T-helper 2 cell treated with Interferon-gamma antibody and Interleukin-4, amounts not matched to agents 5 μg/mL and 100 μg/mL, for 36 hours (primary cell): ENCODE measurements around the gene NAA10.
A peak's percentile ranks its signal among the peaks of the same experiment; 100 is the strongest.

Source experiments
- DNase-seq: peaks from one replicate; pipeline ENCODE4 v3.0.0; 2021; ENCODE audit warnings: low spot score
- H3K27ac Mint-ChIP-seq: one replicate; pipeline ENCODE4 v1.8.0; 2021; ENCODE audit warnings: mild to moderate bottlenecking, mixed read lengths
- H3K27me3 Mint-ChIP-seq: one replicate; pipeline ENCODE4 v1.8.0; 2021; ENCODE audit warnings: low read depth, mixed read lengths
- H3K36me3 Mint-ChIP-seq: one replicate; pipeline ENCODE4 v1.8.0; 2021; ENCODE audit warnings: low read depth, mixed read lengths
- H3K4me1 Mint-ChIP-seq: one replicate; pipeline ENCODE4 v1.8.0; 2021; ENCODE audit warnings: low read depth, mixed read lengths
- H3K4me3 Mint-ChIP-seq: one replicate; pipeline ENCODE4 v1.8.0; 2022; ENCODE audit warnings: mild to moderate bottlenecking, moderate library complexity, mixed read lengths
- H3K9me3 Mint-ChIP-seq: one replicate; pipeline ENCODE4 v1.8.0; 2021; ENCODE audit warnings: mixed read lengths

The NAA10 gene

DNA sequence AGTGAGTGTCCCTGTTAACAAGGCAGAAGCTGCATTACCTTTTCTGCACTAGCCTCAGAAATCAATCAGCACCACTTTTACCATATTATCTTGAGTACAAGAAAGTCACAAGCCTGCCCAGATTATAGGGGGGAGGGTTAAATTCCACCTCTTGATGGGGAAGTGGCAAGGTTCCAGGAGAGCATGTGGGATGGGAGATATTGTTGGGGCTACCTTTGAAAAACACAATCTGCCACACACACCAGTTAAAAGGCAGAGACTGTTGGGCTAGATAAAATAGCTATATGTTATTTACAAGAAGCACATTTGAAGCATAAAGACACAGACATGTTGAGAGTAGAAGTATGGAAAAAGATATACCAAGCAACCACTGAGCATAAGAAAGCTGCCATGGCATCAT lies 36.9 kb downstream of the NAA10 start:
- H3K36me3 Mint-ChIP-seq = no peaks in the 10 kb centered on the region
- no peak overlapping the region for H3K4me3 Mint-ChIP-seq
- DNase-seq = no peak
- H3K27ac Mint-ChIP-seq = no peak overlapping the region
- H3K9me3 Mint-ChIP-seq = no peaks in the 10 kb centered on the region
- peaks cover 14% of the 10 kb centered on the region for H3K4me1 Mint-ChIP-seq
- peaks cover 8% of the 10 kb centered on the region for H3K27me3 Mint-ChIP-seq

DNA sequence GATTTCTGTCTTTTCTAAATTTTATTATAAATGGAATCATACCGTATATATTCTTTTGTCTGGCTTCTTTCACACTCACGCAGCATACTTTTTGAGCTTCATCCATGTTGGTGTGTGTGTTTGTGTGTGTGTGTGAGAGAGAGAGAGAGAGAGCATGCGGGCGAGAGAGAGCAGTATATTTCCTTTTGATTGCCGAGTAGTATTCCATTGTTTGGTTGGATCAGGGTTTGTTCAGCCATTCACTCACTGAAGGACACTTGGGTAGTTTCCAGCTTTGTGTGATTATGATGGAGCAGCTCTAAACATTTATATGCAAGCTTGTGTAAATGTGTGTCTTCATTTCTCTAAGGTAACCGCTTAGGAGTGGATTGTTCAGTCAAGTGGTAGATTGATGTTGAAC lies 45.7 kb downstream of the NAA10 start:
- Mint-ChIP-seq H3K36me3 (no peaks in the 10 kb centered on the region), H3K4me3 (no peak overlapping the region), H3K4me1 (peaks cover 1% of the 10 kb centered on the region), H3K9me3 (no peaks in the 10 kb centered on the region), H3K27me3 (peaks cover 38% of the 10 kb centered on the region), H3K27ac (no peak overlapping the region)
- no peak for DNase-seq

DNA sequence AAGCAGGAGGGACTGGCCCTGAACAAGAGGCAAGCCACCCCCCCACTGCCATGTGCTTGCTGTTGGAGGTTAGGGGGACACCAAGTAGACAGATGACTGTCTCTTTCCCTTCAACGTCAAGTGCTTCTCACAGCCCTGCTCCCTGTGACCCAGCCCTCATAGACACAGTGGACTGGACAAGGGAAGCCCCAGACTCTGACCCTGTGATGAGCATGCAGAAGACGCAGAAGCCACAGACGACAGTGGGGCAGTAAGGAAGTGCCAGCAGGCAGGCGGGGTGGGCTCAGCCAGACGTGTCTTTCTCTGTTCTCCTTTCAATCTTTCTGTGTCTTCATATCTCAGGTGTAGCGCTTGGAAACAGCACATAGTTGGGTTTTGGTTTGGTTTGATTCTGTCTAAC lies 46.5 kb downstream of the NAA10 start:
- H3K27me3 Mint-ChIP-seq = peaks cover 39% of the 10 kb centered on the region

DNA sequence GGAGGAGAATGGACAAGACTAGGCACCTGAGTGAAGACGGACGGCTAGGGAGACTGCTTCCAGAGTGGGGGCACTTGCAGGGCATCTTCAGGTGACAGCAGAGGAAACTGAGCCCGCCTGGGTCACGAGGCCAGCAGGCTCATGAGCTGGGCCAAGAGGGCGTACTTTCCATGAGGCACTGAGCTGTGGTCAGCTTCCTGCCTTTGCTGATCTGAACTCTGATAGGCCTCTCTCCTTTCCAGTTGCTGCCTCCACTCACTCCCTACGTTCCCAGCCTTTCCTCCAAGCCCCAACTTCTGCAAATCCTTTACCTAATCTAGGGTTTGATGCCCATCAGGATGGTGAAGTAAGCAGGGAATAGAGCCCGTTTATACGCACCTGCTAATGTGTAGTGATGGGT lies 47.5 kb downstream of the NAA10 start:
- no peak for DNase-seq
- H3K4me3 Mint-ChIP-seq = no peak overlapping the region
- no peaks in the 10 kb centered on the region for H3K36me3 Mint-ChIP-seq
- no peaks in the 10 kb centered on the region for H3K9me3 Mint-ChIP-seq
- H3K27ac Mint-ChIP-seq = no peak overlapping the region
- peaks cover 36% of the 10 kb centered on the region for H3K27me3 Mint-ChIP-seq
- peaks cover 1% of the 10 kb centered on the region for H3K4me1 Mint-ChIP-seq

More for the DNA sequence above, 46.5 kb downstream of the NAA10 start:
- H3K9me3 Mint-ChIP-seq = no peaks in the 10 kb centered on the region
- peaks cover 1% of the 10 kb centered on the region for H3K4me1 Mint-ChIP-seq
- no peak overlapping the region for H3K4me3 Mint-ChIP-seq
- H3K27ac Mint-ChIP-seq = no peak overlapping the region
- no peaks in the 10 kb centered on the region for H3K36me3 Mint-ChIP-seq
- no peak for DNase-seq

DNA sequence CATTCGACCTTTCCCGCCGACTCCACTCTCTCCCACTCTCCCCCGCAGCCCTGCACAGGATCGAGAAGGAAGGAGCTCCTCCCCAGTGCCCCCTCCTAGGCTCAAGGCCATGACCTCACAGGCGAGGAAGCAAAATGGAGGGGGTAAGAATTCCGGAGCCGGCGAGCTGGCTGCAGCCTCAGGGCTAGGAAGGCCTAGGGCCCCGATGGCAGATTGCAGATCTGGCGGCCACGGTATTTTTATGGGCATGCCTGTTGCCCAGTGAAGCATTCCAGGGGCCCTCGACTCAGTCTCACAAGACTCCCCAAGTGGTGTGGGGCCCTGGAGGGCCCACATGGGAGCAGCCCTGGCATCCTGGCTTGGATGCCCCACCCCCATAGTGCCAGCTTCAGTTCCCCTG lies 47.9 kb downstream of the NAA10 start:
- DNase-seq = no peak
- Mint-ChIP-seq H3K36me3 (no peaks in the 10 kb centered on the region), H3K4me3 (no peak overlapping the region), H3K4me1 (peaks cover 1% of the 10 kb centered on the region), H3K9me3 (no peaks in the 10 kb centered on the region), H3K27me3 (peaks cover 35% of the 10 kb centered on the region), H3K27ac (no peak overlapping the region)

DNA sequence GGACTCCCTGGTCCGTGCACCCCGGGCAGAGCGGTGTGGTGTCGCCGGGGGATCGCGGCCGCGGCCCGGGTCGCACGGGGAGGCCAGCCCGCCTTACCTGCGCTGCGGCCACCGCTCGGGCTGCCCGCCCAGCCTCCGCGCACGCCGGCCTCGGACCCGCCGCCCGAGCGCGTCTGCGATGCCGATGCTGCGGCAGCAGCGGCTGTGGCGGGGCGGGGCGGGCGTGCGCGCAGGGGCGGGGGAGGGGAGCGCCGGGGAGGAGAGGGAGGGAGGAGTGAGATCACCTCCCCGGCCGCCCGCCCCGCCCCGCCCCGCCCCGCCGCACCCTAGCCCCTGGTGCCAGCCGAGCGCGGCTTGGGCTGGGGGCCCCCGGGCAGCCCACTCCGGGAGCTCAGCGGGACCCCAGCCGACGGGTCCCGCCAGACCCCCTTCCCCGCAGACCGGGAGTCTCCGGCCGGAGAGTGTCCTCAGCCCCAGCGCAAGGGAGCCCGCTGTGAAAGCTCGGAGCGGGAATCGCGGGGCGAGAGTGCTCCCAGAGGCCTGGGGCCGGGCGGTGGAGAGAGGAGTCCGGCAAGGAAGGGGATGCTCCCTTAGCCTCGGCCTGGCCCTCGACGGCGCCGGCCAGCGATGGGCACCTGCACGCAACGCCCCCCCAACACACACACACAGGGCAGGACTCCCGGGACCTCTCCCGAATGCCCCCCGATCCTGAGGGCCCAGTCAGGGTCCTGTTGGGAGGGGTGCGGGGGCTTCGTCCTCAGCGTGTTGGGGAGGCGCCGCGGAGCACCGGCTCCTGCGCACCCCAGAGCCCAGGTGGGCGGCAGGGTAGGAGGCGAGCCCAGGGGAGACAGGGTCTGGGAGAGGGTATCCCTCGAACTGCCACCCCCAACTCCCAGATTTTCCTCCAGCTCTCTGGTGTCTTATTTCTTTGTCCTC lies 48.6 kb downstream of the NAA10 start, which contains the start of gene L1CAM:
L1CAM (minus strand) TSS at position 206 of the 936 bp plus-strand sequence. CDS start 10,337 bp downstream, outside the sequence.
- no peak for DNase-seq
- peaks cover 35% of the 10 kb centered on the region for H3K27me3 Mint-ChIP-seq

DNA sequence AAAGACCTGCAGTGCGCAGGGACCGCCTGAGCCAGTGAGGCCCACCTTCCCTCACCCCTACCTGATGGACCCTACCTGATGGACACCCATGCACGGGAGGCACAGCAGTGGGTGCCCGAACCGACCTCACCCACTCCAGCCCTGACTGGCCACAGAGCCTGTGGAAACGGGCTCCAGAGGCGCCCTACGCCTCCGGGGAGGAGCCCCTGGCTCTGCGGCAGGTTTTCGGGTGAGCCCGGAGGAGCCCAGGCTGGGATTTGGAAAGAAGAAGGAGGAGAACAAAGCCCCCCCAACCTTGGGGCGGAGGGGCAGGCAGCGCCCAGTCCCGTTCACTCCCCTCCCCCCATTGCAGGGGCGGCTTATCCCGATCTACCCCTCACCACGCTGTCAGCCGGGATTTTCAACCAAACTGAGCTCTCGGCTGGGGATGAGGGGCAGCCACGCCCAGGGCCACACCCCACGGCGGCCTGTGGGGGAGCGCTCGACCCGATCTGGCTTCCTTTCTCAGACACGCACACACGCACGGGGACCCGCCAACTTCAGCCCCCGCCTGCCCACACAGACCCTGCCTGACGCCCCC lies 49.5 kb downstream of the NAA10 start:
- H3K4me3 Mint-ChIP-seq = peak overlapping the region; percentile 61
- H3K27ac Mint-ChIP-seq = no peak overlapping the region
- no peak for DNase-seq
- H3K27me3 Mint-ChIP-seq = peaks cover 36% of the 10 kb centered on the region
- no peaks in the 10 kb centered on the region for H3K9me3 Mint-ChIP-seq
- H3K36me3 Mint-ChIP-seq = no peaks in the 10 kb centered on the region
- H3K4me1 Mint-ChIP-seq = peaks cover 1% of the 10 kb centered on the region

More for the DNA sequence above, 48.6 kb downstream of the NAA10 start, which contains the start of gene L1CAM:
- Mint-ChIP-seq H3K4me3 (peak within 1 kb of the TSS; percentile 61), H3K4me1 (peaks cover 1% of the 10 kb centered on the region), H3K36me3 (no peaks in the 10 kb centered on the region), H3K9me3 (no peaks in the 10 kb centered on the region), H3K27ac (no peak within 1 kb of the TSS)

DNA sequence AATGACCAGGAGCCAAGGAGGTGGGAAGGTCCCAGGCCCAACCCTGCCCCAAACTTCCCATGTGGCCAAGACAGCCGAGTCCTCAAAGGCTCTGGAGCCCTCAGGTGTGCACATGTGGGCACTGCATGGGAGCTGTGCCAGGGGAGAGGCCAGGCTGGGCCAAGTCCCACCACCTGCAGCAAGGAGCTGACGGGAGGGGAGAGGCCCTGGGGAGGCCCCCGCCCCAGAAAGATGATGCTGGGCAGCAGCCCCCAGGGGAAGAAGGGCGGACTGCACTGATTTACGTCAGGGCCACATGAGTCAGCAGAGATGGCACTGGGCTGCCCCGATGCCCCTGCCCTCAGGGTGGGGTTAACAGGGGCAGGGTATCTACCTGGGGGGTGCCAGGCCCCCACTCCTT lies 50.2 kb downstream of the NAA10 start:
- no peaks in the 10 kb centered on the region for H3K36me3 Mint-ChIP-seq
- H3K4me1 Mint-ChIP-seq = peaks cover 1% of the 10 kb centered on the region
- DNase-seq = no peak
- H3K9me3 Mint-ChIP-seq = no peaks in the 10 kb centered on the region
- H3K4me3 Mint-ChIP-seq = peak overlapping the region; percentile 61
- H3K27ac Mint-ChIP-seq = no peak overlapping the region
- H3K27me3 Mint-ChIP-seq = peaks cover 36% of the 10 kb centered on the region

DNA sequence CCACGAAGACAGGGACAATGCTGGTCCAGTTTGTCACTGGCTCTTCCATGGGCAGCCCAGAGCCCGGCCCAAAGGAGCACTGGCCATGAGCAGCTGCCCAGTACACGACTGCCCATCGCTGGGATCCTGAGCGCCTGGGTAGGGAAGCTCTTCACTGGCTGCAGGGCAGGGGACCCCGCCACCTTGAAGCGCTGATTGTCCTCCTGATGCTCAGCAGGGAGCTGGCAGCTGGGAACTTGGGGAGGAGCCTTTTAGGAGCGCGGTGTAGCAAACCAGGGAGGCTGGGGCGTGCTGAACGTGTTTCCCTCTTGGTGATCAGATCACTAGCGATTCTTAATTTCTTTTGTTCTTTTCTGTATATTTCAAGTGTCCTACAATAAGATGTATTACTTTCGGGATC lies 50.7 kb downstream of the NAA10 start:
- Mint-ChIP-seq H3K4me3 (no peak overlapping the region), H3K4me1 (peaks cover 5% of the 10 kb centered on the region), H3K36me3 (no peaks in the 10 kb centered on the region), H3K27ac (no peak overlapping the region), H3K27me3 (peaks cover 33% of the 10 kb centered on the region), H3K9me3 (no peaks in the 10 kb centered on the region)
- no peak for DNase-seq

DNA sequence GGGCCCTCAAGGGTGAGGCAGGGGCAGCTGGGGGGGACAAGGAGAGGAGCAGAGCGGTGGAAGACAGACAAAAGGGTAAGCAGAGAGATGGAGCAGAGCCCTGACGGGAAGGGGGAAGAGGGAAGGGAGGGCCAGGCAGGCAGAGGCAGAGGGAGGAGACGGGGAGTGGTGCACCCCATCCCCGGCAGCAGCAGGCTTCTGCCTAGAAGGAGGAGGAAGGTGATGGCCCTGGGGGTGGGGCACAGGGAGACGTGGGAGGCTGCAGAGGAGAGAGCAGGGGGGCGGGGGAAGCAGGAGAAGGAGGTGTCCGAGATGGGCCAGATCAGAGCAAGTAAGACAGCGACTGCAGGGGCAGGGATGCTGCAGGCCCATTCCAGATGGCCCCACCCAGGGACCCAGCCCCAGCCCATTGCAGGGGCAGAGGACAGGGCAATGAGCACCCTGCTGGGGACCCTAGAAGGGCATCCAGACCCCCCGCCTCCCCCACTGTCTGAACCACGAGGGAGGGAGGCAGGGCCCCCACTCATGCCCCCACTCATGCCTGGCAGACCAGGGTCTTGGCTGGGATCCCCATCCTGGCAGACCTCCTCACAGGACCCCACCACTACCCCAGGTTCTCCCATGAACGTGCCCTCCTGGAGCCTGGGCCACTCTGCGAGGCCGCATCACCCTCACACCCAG lies 51.5 kb downstream of the NAA10 start:
- H3K27me3 Mint-ChIP-seq = peaks cover 30% of the 10 kb centered on the region
- H3K4me1 Mint-ChIP-seq = peaks cover 11% of the 10 kb centered on the region
- no peak overlapping the region for H3K27ac Mint-ChIP-seq
- H3K4me3 Mint-ChIP-seq = no peak overlapping the region
- H3K36me3 Mint-ChIP-seq = no peaks in the 10 kb centered on the region
- DNase-seq = no peak
- no peaks in the 10 kb centered on the region for H3K9me3 Mint-ChIP-seq

DNA sequence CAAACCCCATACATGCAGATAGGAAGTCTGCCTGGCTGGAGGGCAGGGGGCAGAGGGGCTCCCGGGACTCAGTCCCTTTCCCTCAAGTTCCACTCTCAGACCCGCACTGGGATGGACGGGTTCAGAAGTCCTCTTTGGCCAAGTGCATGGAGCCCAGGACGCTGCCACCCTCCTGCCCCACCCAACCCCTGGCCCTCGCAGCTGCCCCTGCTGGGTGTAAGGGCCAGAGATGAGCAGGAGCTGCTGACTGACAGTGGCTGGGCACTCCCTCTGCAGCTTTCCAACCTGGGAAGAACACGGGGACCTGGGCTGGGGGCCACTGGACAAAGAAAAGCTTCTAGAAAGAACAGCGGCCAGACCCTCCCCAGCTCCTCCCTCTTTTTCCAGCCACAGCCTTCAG lies 52.3 kb downstream of the NAA10 start:
- DNase-seq = no peak
- Mint-ChIP-seq H3K27me3 (peaks cover 29% of the 10 kb centered on the region), H3K9me3 (no peaks in the 10 kb centered on the region), H3K4me1 (peaks cover 17% of the 10 kb centered on the region), H3K36me3 (no peaks in the 10 kb centered on the region), H3K27ac (no peak overlapping the region), H3K4me3 (no peak overlapping the region)

DNA sequence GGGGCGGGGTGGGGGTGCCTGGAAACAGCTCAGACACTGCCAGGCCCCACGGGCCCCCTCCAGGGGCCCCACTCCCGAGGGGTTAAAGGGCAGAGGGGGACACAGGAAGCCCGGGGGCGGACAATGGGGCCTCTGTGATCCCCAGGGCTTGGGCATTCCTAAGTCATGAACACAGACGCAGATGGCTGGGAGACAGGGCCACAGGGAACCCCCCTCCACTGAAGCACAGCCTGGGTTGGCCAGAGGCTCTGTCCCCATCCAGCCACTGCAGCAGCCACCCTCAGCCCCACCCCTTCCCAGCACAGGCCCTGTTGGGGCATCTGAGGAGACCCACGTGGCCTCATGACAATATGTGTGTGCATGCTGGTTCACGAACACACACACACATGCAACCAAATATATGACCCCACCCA lies 52.7 kb downstream of the NAA10 start:
- DNase-seq = no peak
- Mint-ChIP-seq H3K4me1 (peaks cover 17% of the 10 kb centered on the region), H3K27ac (no peak overlapping the region), H3K36me3 (no peaks in the 10 kb centered on the region), H3K27me3 (peaks cover 27% of the 10 kb centered on the region), H3K4me3 (no peak overlapping the region), H3K9me3 (no peaks in the 10 kb centered on the region)

DNA sequence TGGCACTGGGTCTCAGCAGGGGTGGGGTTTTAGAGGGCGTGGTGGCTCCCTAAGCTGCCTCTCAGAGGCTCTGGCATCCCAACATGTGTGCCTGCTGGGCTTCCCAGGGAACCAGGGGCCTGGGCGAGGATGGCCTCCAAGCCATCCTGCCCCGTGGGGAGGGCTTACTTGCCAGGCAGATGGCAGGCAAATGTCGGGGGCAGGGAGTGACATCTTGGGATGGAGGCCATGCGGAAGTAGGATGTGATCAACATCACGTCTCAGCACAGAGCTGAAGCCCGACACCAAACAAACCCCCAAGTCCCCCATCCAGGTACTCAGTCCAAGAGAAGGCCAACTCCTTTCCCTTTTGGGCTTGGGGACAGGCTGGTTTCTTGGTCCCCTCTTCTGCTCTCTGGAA lies 53.6 kb downstream of the NAA10 start:
- H3K27me3 Mint-ChIP-seq = peaks cover 26% of the 10 kb centered on the region
- no peak overlapping the region for H3K27ac Mint-ChIP-seq
- no peaks in the 10 kb centered on the region for H3K9me3 Mint-ChIP-seq
- no peaks in the 10 kb centered on the region for H3K36me3 Mint-ChIP-seq
- H3K4me1 Mint-ChIP-seq = peaks cover 17% of the 10 kb centered on the region
- H3K4me3 Mint-ChIP-seq = no peak overlapping the region
- no peak for DNase-seq

DNA sequence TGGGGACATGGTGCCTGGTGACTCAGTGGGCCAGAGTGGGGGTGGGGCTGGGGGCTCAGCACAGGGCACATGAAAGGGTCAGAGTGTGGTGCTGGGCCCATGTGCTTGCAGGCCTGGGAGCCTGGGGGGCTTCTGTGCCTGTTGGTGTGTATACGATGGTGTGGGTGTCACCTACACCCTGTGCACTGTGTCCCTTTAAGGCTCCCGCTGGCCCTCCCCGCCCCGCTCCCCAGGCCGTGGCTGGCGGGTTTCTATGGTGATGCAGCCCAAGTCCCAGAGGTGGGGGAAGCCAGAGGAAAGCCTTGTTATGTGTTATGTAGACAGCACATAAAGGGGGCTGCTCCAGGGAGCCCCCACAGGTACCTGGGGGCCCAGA lies 54.4 kb downstream of the NAA10 start:
- no peaks in the 10 kb centered on the region for H3K9me3 Mint-ChIP-seq
- H3K27ac Mint-ChIP-seq = no peak overlapping the region
- peaks cover 17% of the 10 kb centered on the region for H3K4me1 Mint-ChIP-seq
- no peaks in the 10 kb centered on the region for H3K36me3 Mint-ChIP-seq
- no peak overlapping the region for H3K4me3 Mint-ChIP-seq
- peaks cover 28% of the 10 kb centered on the region for H3K27me3 Mint-ChIP-seq
- no peak for DNase-seq
